IMR-90 (cell line): ENCODE measurements around the gene NLGN1.

Experiments
- CEBPB ChIP-seq: IDR thresholded peaks from 2 replicates; pipeline ENCODE4 v1.6.1; 2012; ENCODE audit warnings: low read depth, low read length, improper control_type of control experiment
- MAFK ChIP-seq: IDR thresholded peaks from 2 replicates; pipeline ENCODE4 v1.6.1; 2012; ENCODE audit warnings: low read depth, low read length, improper control_type of control experiment
- MAZ ChIP-seq: IDR thresholded peaks from 2 replicates; pipeline ENCODE4 v1.6.1; 2012; ENCODE audit warnings: low read depth, mild to moderate bottlenecking, low read length, improper control_type of control experiment, moderate library complexity, borderline replicate concordance
- POLR2A ChIP-seq: IDR thresholded peaks from 2 replicates; pipeline ENCODE4 v1.6.1; 2012; ENCODE audit warnings: mild to moderate bottlenecking, low read depth, low read length
- TF ChIP-seq, protein P1 (sequence below): conservative IDR thresholded peaks from 2 replicates; pipeline ENCODE4 v1.5.1; 2012; ENCODE audit warnings: mild to moderate bottlenecking, low read depth, low read length, improper control_type of control experiment

DNA sequence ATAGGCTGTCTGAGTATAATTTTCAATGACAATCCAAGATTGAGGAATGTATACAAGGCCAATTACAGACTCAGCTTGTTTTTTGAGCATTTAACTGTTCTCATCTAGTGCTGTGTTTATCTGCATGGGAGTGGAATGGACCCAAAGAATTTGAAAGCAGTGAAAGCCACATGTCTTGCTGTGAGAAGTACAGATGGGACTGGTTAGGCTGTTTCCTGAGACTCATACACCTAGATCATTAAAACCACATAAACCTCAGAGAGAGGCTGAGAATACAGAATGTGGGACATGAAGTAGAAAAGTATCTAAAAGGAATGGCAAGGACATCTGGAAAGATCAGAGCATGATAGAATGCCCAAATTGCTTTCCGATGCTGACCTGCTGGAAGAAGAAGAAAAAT is 224.6 kb downstream of the NLGN1 start:
- TF ChIP-seq MAZ (no peak), CEBPB (no peak), MAFK (no peak), POLR2A (no peak)
- TF ChIP-seq, protein P1, sequence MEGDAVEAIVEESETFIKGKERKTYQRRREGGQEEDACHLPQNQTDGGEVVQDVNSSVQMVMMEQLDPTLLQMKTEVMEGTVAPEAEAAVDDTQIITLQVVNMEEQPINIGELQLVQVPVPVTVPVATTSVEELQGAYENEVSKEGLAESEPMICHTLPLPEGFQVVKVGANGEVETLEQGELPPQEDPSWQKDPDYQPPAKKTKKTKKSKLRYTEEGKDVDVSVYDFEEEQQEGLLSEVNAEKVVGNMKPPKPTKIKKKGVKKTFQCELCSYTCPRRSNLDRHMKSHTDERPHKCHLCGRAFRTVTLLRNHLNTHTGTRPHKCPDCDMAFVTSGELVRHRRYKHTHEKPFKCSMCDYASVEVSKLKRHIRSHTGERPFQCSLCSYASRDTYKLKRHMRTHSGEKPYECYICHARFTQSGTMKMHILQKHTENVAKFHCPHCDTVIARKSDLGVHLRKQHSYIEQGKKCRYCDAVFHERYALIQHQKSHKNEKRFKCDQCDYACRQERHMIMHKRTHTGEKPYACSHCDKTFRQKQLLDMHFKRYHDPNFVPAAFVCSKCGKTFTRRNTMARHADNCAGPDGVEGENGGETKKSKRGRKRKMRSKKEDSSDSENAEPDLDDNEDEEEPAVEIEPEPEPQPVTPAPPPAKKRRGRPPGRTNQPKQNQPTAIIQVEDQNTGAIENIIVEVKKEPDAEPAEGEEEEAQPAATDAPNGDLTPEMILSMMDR = no peak
